GM12878 (cell line): Measurements from ENCODE around the gene PSRC1. TPM values are rescaled to one million over a fixed set of nuclear protein-coding genes. Genes with fewer than 3 reads are reported as not detected.
A peak's percentile ranks its signal among the peaks of the same experiment; 100 is the strongest.

ENCODE experiments used
- ATAC-seq: fragments of 200-7000 bp; cut with Tn5 transposase; 3 replicates; pipeline ENCODE4 v1.9.1; 2020; ENCODE audit warnings: mild to moderate bottlenecking, moderate library complexity
- Bru-seq: library from RNA; stranded (reverse); fragments of 400-500 nt; gene quantifications from one replicate; lab custom pipeline; 2021; lab: Mats Ljungman, UMichigan
- BruChase-seq, 2 experiments: library from RNA; stranded (reverse); fragments of 400-500 nt; gene quantifications; one replicate each; lab custom pipeline; 2021; lab: Mats Ljungman, UMichigan
- BruUV-seq: library from RNA; stranded (reverse); fragments of 400-500 nt; replicated peaks from 2 replicates; lab custom pipeline; 2021; lab: Mats Ljungman, UMichigan
- CTCF ChIA-PET: fragments of 300-600 bp; sonication (Branson Sonifier 250); formaldehyde crosslinking; extraction: SDS; loops from one replicate; lab custom pipeline; 2021; ENCODE audit warnings: inconsistent platforms; lab: Yijun Ruan, JAX
- POLR2A ChIA-PET: fragments of 350-600 bp; formaldehyde crosslinking; extraction: SDS; loops from one replicate; lab custom pipeline; 2021; ENCODE audit warnings: inconsistent platforms; lab: Charles Lee
- RAD21 ChIA-PET: fragments of 300-600 bp; sonication (Branson Sonifier 250); formaldehyde crosslinking; loops from one replicate; lab custom pipeline; 2023; ENCODE audit warnings: antibody characterized with exemption; ENCODE audit not compliant: unreplicated experiment; lab: Charles Lee
- SMC1A ChIA-PET: fragments of 300-600 bp; sonication (Branson Sonifier 250); formaldehyde crosslinking; loops from one replicate; lab custom pipeline; 2023; ENCODE audit not compliant: unreplicated experiment, uncharacterized antibody; lab: Charles Lee
- DNase-seq: peaks from one replicate; pipeline ENCODE4 v3.0.0-alpha.2; 2011; ENCODE audit warnings: low read depth, low spot score
- FAIRE-seq: peaks from 3 replicates; lab custom pipeline; 2011; peaks lifted over from hg19 to GRCh38; lab: Jason Lieb, UNC
- H2AFZ ChIP-seq: 2 replicates; pipeline ENCODE4 v1.6.0; 2011; ENCODE audit warnings: low read depth, low read length, control low read depth; ENCODE audit not compliant: control insufficient read depth
- H3K27ac ChIP-seq: 2 replicates; pipeline ENCODE4 v1.5.1; 2011; ENCODE audit warnings: control low read depth; ENCODE audit not compliant: control insufficient read depth, insufficient read depth
- H3K27me3 ChIP-seq, 2 experiments: replicated peaks in 1 of 2; 2 replicates each; pipeline versions ENCODE4 v1.6.0 to v1.6.1; 2011; ENCODE audit warnings: low read length in 1 of 2; ENCODE audit not compliant: control insufficient read depth in 2 of 2, insufficient read depth in 2 of 2
- H3K36me3 ChIP-seq, 2 experiments: 2 replicates each; pipeline ENCODE4 v1.5.1; 2011; ENCODE audit warnings: low read length in 1 of 2; ENCODE audit not compliant: control insufficient read depth in 2 of 2, insufficient read depth in 2 of 2
- H3K4me1 ChIP-seq: 2 replicates; pipeline ENCODE4 v1.6.1; 2011; ENCODE audit warnings: mild to moderate bottlenecking, low read length, moderate library complexity, mixed read lengths; ENCODE audit not compliant: control insufficient read depth, insufficient read depth
- H3K4me2 ChIP-seq: 2 replicates; pipeline ENCODE4 v1.6.0; 2011; ENCODE audit warnings: control low read depth; ENCODE audit not compliant: control insufficient read depth, insufficient read depth
- H3K4me3 ChIP-seq: fragments of 200-600 bp; sonication (generic); 2 replicates; pipeline ENCODE4 v1.5.1; 2016
- H3K79me2 ChIP-seq: 2 replicates; pipeline ENCODE4 v1.6.0; 2011; ENCODE audit warnings: low read length; ENCODE audit not compliant: control insufficient read depth, insufficient read depth
- H3K9ac ChIP-seq: 2 replicates; pipeline ENCODE4 v1.8.0; 2011; ENCODE audit warnings: low read length, control low read depth, mixed read lengths; ENCODE audit not compliant: control insufficient read depth, insufficient read depth
- H3K9me3 ChIP-seq: replicated peaks from 3 replicates; pipeline ENCODE4 v1.5.1; 2011; ENCODE audit warnings: mild to moderate bottlenecking, low read length; ENCODE audit not compliant: control insufficient read depth, insufficient read depth
- H4K20me1 ChIP-seq: 2 replicates; pipeline ENCODE4 v1.6.0; 2011; ENCODE audit not compliant: control insufficient read depth, insufficient read depth
- EP300 ChIP-seq, 2 experiments: fragments of 150-350 bp in 1 of 2; IDR thresholded peaks; 2 replicates each; pipeline ENCODE4 v1.6.1; 2011 to 2012; ENCODE audit warnings: low read depth in 2 of 2, low read length in 2 of 2, borderline replicate concordance in 1 of 2, improper control_type of control experiment in 1 of 2, inconsistent platforms in 1 of 2; ENCODE audit not compliant: control insufficient read depth in 1 of 2
- MEF2B ChIP-seq: fragments of 450-650 bp; IDR thresholded peaks from 2 replicates; pipeline ENCODE4 v1.6.1; 2018; ENCODE audit warnings: mild to moderate bottlenecking, moderate library complexity; ENCODE audit not compliant: partially characterized antibody, poor library complexity, severe bottlenecking
- NR2F1 ChIP-seq: fragments of 450-650 bp; conservative IDR thresholded peaks from 2 replicates; pipeline ENCODE4 v1.6.1; 2017; ENCODE audit warnings: mild to moderate bottlenecking
- NRF1 ChIP-seq: conservative IDR thresholded peaks from 2 replicates; pipeline ENCODE4 v1.6.1; 2011; ENCODE audit warnings: mild to moderate bottlenecking, low read depth, low read length, improper control_type of control experiment
- POLR2AphosphoS2 ChIP-seq: IDR thresholded peaks from 2 replicates; pipeline ENCODE4 v1.6.1; 2011; ENCODE audit warnings: low read depth, mild to moderate bottlenecking, low read length, improper control_type of control experiment, moderate library complexity
- SMC3 ChIP-seq: IDR thresholded peaks from 2 replicates; pipeline ENCODE4 v1.6.1; 2011; ENCODE audit warnings: low read length, improper control_type of control experiment, borderline replicate concordance
- STAT3 ChIP-seq: IDR thresholded peaks from 2 replicates; pipeline ENCODE4 v1.6.1; 2011; ENCODE audit warnings: low read depth, low read length, improper control_type of control experiment
- WGBS: methylation state at CpG from one replicate; pipeline ENCODE4 v1.1.6; 2016; ENCODE audit warnings: low lambda C conversion rate; ENCODE audit not compliant: insufficient replicate concordance, insufficient coverage; ENCODE audit errors: missing lambda C conversion rate; 5-methylcytosine and 5-hydroxymethylcytosine counted together
- in situ Hi-C: fragments of 300-500 bp; cut with MboI; formaldehyde crosslinking; loops from 9 replicates; pipeline ENCODE4 v1.14.3; 2018; ENCODE audit warnings: mixed read lengths
- intact Hi-C: fragments of 100-400 bp; cut with micrococcal nuclease; formaldehyde crosslinking; loops from one replicate; pipeline ENCODE4 v1.14.2; 2022; ENCODE audit not compliant: unreplicated experiment
- long read RNA-seq, 2 experiments: library from polyadenylated mRNA; unstranded; transcript quantifications; one replicate each; pipeline ENCODE4 v2.0.0, GENCODE V29; 2019 to 2020
- polyA minus RNA-seq, 3 experiments: library from RNA; depleted of rRNA, polyadenylated mRNA; stranded (reverse); fragments of >200 nt; gene quantifications; 2 replicates each; pipeline ENCODE4 v1.2.3, GENCODE V29; 2011
- polyA plus RNA-seq, 11 experiments: library from polyadenylated mRNA; depleted of rRNA in 4 of 11; unstranded in 6 of 11; stranded (reverse) in 5 of 11; fragments of >200 nt; fragmentation: Nextera tagmentation in 4 of 11; fragmentation: Illumina TruSeq in 1 of 11; extraction: Ambion mirVana in 4 of 11; extraction: Trizol in 1 of 11; gene quantifications; 1 replicate in 1 of 11; 2 replicates in 10 of 11; pipeline versions ENCODE4 v1.2.1 to v1.2.3, GENCODE V29; 2011 to 2016; ENCODE audit warnings: inconsistent platforms in 2 of 11, missing spikeins in 2 of 11, low read depth in 1 of 11
- total RNA-seq, 4 experiments: library from RNA; depleted of rRNA in 3 of 4; stranded (reverse); fragments of >200 nt in 3 of 4; fragmentation: Illumina TruSeq in 1 of 4; extraction: Trizol in 1 of 4; gene quantifications; 2 replicates each; pipeline versions ENCODE4 v1.2.1 to v1.2.3, GENCODE V29; 2013 to 2021
- TF ChIP-seq, protein P1 (sequence below): IDR thresholded peaks from 2 replicates; pipeline ENCODE4 v1.6.1; 2011; ENCODE audit warnings: low read depth, mild to moderate bottlenecking, low read length, moderate library complexity, borderline replicate concordance; ENCODE audit errors: extremely low read depth
- TF ChIP-seq, protein P2 (sequence below), 3 experiments: IDR thresholded peaks in 2 of 3; conservative IDR thresholded peaks in 1 of 3; 2 replicates each; pipeline ENCODE4 v1.5.1; 2011; ENCODE audit warnings: low read depth in 3 of 3, low read length in 3 of 3, mild to moderate bottlenecking in 3 of 3, control low read depth in 2 of 3, moderate library complexity in 2 of 3, inconsistent platforms in 1 of 3, mixed read lengths in 1 of 3; ENCODE audit not compliant: control insufficient read depth in 2 of 3, insufficient read depth in 1 of 3; ENCODE audit errors: extremely low read depth in 1 of 3
- TF ChIP-seq, protein P3 (sequence below): fragments of 450-650 bp; IDR thresholded peaks from 2 replicates; pipeline ENCODE4 v1.6.1; 2017; ENCODE audit warnings: mild to moderate bottlenecking, moderate library complexity

Gene PSRC1
- total RNA-seq (2013; cell fraction: nucleolus; rRNA removed) = 5.4 and 5.7 TPM in 2 replicates
- 5.1 and 5.6 TPM in 2 replicates for total RNA-seq (2014; rRNA removed)
- 3.0 and 3.8 TPM in 2 replicates for total RNA-seq (2014; rRNA removed; fragmentation: Illumina TruSeq; extraction: Trizol)
- total RNA-seq (2021) = 4.7 and 6.1 TPM in 2 replicates
- 1.9 TPM for polyA plus RNA-seq (2011; ENCODE audit: low read depth)
- polyA plus RNA-seq (2011; rRNA removed) = 7.9 and 8.7 TPM in 2 replicates
- 9.7 and 10.8 TPM in 2 replicates for polyA plus RNA-seq (2011; cell fraction: cytosol; rRNA removed)
- 37.3 and 41.3 TPM in 2 replicates for polyA plus RNA-seq (2011; cell fraction: nucleus; rRNA removed)
- polyA plus RNA-seq (2012) = 3.3 and 7.7 TPM in 2 replicates
- polyA plus RNA-seq (2014; fragmentation: Illumina TruSeq; extraction: Trizol) = 2.3 and 3.4 TPM in 2 replicates
- polyA plus RNA-seq (2014; fragmentation: Nextera tagmentation; extraction: Ambion mirVana) = 1 to 10 TPM; 1.2 to 2.0 TPM
- polyA plus RNA-seq (2014; rRNA removed) = 7.2 and 7.8 TPM in 2 replicates
- 10 to 100 TPM; 10.1 to 11.8 TPM for polyA plus RNA-seq (2016; fragmentation: Nextera tagmentation; extraction: Ambion mirVana)
- 3.1 and 9.1 TPM in 2 replicates for polyA minus RNA-seq (2011; rRNA and poly(A)+ RNA removed)
- polyA minus RNA-seq (2011; cell fraction: cytosol; rRNA and poly(A)+ RNA removed) = 2.8 and 4.2 TPM in 2 replicates
- 7.7 and 8.1 TPM in 2 replicates for polyA minus RNA-seq (2011; cell fraction: nucleus; rRNA and poly(A)+ RNA removed)
- Bru-seq, nascent RNA = percentile 44 among the genes with signal in this experiment
- BruChase-seq, experiment 1, labeled RNA remaining after a 6-hour chase = percentile 46 among the genes with signal in this experiment
- percentile 49 among the genes with signal in this experiment for BruChase-seq, experiment 2, labeled RNA remaining after a 2-hour chase
- long read RNA-seq, experiment 1, partial matches to known transcripts = 2 of 12 reads
- long read RNA-seq, experiment 1, other reads (novel, unspliced or antisense) = 6 of 12 reads
- long read RNA-seq, experiment 2, partial matches to known transcripts = 1 of 10 reads
- long read RNA-seq, experiment 2, other reads (novel, unspliced or antisense) = 8 of 10 reads

DNA sequence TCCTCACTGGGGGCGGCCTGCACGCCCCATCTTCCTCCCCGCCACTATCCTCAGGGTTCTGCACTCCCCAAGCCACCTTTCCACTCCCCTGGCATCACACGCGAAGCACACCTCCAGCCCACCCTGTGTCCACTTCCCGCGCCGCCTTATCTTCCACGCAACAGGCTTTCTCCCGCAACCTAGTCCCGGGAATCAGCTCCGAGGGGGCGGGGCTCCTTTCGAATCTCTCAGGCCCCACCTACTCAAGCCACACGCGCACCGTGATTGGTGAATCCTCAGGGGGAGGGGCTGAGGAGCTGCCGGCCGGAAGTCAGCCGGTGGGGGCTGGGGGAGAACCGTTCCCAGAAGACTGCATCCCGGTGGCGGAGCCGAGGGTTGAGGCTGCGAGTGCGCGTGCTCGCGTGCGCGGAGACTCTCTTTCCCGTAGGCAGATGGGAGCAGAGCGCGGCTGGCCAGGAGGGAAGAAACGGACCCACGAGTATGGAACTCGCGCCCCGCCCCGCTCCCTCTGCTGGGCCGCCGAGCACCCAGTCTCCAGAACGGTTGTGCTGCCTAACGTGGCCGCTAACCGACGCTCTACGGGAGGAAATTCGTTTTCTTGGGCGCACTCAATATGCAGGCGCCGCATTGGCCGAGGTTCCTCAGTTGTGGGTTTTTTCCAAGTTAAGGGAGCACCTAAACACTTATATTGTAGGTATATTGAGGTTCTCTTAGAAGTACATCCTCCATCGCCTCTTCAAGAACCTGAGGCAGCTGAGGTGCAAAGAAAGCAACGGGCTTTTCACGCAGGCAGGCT is at the start of gene PSRC1:
PSRC1 (minus strand) TSS at position 194 of the 796 bp plus-strand sequence.
- CTCF ChIA-PET = interaction anchor here (0.6 to 2.9 kb wide), 17 partner anchors 10 to 701 kb away, joined by 3 to 31 read pairs (median 4); partner anchors contain the start of genes AHCYL1, ATXN7L2, CYB561D1 and SORT1
- Histone ChIP-seq H3K4me3 (peak within 1 kb of the TSS; percentile 86), H3K27ac (peak within 1 kb of the TSS; percentile 83), H4K20me1 (no peaks in the 10 kb centered on the region), H3K4me2 (peak within 1 kb of the TSS; percentile 100), H3K27me3 (no peaks in the 10 kb centered on the region), H2AFZ (peak within 1 kb of the TSS; percentile 96), H3K9me3 (no peaks in the 10 kb centered on the region), H3K4me1 (peaks cover 3% of the 10 kb centered on the region), H3K36me3 (no peaks in the 10 kb centered on the region), H3K9ac (peak within 1 kb of the TSS; percentile 66), H3K79me2 (no peaks in the 10 kb centered on the region)
- SMC1A ChIA-PET = interaction anchor here (0.6 to 3.1 kb wide), 8 partner anchors 14 to 265 kb away, joined by 3 to 19 read pairs (median 4); partner anchors contain the start of genes CYB561D1, GNAI3 and SORT1
- FAIRE-seq (peak; percentile 90), ATAC-seq (peak; percentile 99), DNase-seq (peak; percentile 62)
- RAD21 ChIA-PET = interaction anchor here (0.8 to 3.3 kb wide), 9 partner anchors 26 to 265 kb away, joined by 3 to 21 read pairs (median 4); partner anchors contain the start of genes GNAI3 and SORT1
- 1% methylated on average over 56 of the region's 56 CpGs for WGBS
- in situ Hi-C loops (no loop called here), intact Hi-C loops (no loop called here)
- POLR2A ChIA-PET = interaction anchor here (0.6 to 1.5 kb wide), 3 partner anchors 10 to 143 kb away, joined by 3 to 5 read pairs (median 5); partner anchors contain the start of gene PSMA5
- TSS peak; percentile 69 for BruUV-seq
- TF ChIP-seq SMC3 = no peak; the same call in 1 of the 2 replicates
- TF ChIP-seq, protein P1, sequence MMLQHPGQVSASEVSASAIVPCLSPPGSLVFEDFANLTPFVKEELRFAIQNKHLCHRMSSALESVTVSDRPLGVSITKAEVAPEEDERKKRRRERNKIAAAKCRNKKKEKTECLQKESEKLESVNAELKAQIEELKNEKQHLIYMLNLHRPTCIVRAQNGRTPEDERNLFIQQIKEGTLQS = no peak
- no peak for TF ChIP-seq MEF2B
- no peak for TF ChIP-seq NRF1
- peak; percentile 55 for TF ChIP-seq NR2F1
- TF ChIP-seq, protein P2, sequence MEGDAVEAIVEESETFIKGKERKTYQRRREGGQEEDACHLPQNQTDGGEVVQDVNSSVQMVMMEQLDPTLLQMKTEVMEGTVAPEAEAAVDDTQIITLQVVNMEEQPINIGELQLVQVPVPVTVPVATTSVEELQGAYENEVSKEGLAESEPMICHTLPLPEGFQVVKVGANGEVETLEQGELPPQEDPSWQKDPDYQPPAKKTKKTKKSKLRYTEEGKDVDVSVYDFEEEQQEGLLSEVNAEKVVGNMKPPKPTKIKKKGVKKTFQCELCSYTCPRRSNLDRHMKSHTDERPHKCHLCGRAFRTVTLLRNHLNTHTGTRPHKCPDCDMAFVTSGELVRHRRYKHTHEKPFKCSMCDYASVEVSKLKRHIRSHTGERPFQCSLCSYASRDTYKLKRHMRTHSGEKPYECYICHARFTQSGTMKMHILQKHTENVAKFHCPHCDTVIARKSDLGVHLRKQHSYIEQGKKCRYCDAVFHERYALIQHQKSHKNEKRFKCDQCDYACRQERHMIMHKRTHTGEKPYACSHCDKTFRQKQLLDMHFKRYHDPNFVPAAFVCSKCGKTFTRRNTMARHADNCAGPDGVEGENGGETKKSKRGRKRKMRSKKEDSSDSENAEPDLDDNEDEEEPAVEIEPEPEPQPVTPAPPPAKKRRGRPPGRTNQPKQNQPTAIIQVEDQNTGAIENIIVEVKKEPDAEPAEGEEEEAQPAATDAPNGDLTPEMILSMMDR (IDR thresholded peaks at IDR 0.05 in 2 of 3, conservative IDR thresholded peaks at IDR 0.05 in 1 of 3; ENCODE audit: control insufficient read depth in 2 of 3, extremely low read depth in 1 of 3, insufficient read depth in 1 of 3, low read depth in 3 of 3, low read length in 3 of 3) = peak; percentile 51 to 61 (median 55)
- no peak for TF ChIP-seq POLR2AphosphoS2
- TF ChIP-seq, protein P3, sequence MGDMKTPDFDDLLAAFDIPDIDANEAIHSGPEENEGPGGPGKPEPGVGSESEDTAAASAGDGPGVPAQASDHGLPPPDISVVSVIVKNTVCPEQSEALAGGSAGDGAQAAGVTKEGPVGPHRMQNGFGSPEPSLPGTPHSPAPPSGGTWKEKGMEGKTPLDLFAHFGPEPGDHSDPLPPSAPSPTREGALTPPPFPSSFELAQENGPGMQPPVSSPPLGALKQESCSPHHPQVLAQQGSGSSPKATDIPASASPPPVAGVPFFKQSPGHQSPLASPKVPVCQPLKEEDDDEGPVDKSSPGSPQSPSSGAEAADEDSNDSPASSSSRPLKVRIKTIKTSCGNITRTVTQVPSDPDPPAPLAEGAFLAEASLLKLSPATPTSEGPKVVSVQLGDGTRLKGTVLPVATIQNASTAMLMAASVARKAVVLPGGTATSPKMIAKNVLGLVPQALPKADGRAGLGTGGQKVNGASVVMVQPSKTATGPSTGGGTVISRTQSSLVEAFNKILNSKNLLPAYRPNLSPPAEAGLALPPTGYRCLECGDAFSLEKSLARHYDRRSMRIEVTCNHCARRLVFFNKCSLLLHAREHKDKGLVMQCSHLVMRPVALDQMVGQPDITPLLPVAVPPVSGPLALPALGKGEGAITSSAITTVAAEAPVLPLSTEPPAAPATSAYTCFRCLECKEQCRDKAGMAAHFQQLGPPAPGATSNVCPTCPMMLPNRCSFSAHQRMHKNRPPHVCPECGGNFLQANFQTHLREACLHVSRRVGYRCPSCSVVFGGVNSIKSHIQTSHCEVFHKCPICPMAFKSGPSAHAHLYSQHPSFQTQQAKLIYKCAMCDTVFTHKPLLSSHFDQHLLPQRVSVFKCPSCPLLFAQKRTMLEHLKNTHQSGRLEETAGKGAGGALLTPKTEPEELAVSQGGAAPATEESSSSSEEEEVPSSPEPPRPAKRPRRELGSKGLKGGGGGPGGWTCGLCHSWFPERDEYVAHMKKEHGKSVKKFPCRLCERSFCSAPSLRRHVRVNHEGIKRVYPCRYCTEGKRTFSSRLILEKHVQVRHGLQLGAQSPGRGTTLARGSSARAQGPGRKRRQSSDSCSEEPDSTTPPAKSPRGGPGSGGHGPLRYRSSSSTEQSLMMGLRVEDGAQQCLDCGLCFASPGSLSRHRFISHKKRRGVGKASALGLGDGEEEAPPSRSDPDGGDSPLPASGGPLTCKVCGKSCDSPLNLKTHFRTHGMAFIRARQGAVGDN = no peak
- TF ChIP-seq EP300 (IDR thresholded peaks at IDR 0.05; ENCODE audit: borderline replicate concordance in 1 of 2, control insufficient read depth in 1 of 2, low read depth in 2 of 2, low read length in 2 of 2) = no peak
- TF ChIP-seq STAT3 = no peak
